ENCODE results near the gene NUP62.

Gene NUP62

GRCh38 chr19:49912965-49913685, 16.2 kb downstream of the NUP62 start:
- Histone ChIP-seq H3K9me3 (ENCODE audit: control insufficient read depth, insufficient read depth, low read length) (no peaks in the 10 kb centered on the region), H3K36me3 (ENCODE audit: control insufficient read depth, insufficient read depth, low read length) (peaks cover 89% of the 10 kb centered on the region), H3K27ac (ENCODE audit: low read depth, low read length) (no peak overlapping the region), H3K4me1 (ENCODE audit: control insufficient read depth, insufficient read depth, low read length) (no peaks in the 10 kb centered on the region), H3K4me3 (ENCODE audit: low read depth, low read length) (no peak overlapping the region), H3K9ac (ENCODE audit: low read depth, low read length) (no peak overlapping the region), H3K27me3 (ENCODE audit: control insufficient read depth, insufficient read depth, low read length) (no peaks in the 10 kb centered on the region)

DNA sequence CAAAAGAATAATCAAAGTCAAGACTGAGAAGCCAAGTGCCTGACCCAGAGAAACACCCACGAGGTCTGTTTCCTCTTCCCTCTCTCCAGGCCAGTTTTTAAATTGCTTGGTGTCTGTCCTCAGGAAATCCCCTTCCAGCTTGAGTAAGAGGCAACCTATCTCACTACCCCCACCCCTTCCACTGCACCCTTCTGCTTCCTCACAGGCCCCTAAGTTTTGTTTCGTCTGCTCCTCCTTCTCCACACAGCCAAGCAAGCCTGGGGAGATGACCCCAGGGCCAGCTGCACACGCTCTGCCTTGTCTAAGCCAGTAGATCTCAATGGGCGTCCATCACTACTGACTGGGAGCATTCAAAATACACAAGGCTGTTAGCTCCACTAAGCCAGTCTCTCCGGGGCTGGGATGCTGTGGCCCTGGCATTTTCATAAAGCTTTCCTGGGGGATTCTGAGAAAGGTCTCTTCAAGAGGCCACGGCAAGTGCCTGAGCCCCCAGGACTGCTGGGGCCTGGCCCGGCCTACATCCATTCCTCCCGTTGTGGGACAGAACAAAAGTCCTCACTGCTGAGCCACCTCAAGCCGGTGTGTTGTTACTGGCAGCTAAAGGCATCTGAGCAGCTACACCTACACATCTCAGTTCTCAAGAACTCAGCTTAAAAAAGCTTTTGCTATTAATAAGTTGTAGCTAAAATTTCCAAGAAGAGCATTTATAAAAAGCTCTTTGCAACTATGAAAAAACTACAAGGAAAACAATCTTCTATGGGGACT, 17.7 kb downstream of the NUP62 start:
- no peak overlapping the region for H3K27ac ChIP-seq (ENCODE audit: low read depth, low read length)
- H3K36me3 ChIP-seq (ENCODE audit: control insufficient read depth, insufficient read depth, low read length): peaks cover 88% of the 10 kb centered on the region
- H3K9ac ChIP-seq (ENCODE audit: low read depth, low read length): no peak overlapping the region
- H3K4me3 ChIP-seq (ENCODE audit: low read depth, low read length): no peak overlapping the region
- H3K27me3 ChIP-seq (ENCODE audit: control insufficient read depth, insufficient read depth, low read length): no peaks in the 10 kb centered on the region
- H3K4me1 ChIP-seq (ENCODE audit: control insufficient read depth, insufficient read depth, low read length): peaks cover 7% of the 10 kb centered on the region; the same call in 1 of the 2 replicates
- H3K9me3 ChIP-seq (ENCODE audit: control insufficient read depth, insufficient read depth, low read length): no peaks in the 10 kb centered on the region

GRCh38 chr19:49910179-49910578, 19.1 kb downstream of the NUP62 start:
- no peak overlapping the region for H3K27ac ChIP-seq (ENCODE audit: low read depth, low read length)
- H3K36me3 ChIP-seq (ENCODE audit: control insufficient read depth, insufficient read depth, low read length): peaks cover 79% of the 10 kb centered on the region
- no peaks in the 10 kb centered on the region for H3K9me3 ChIP-seq (ENCODE audit: control insufficient read depth, insufficient read depth, low read length)
- H3K27me3 ChIP-seq (ENCODE audit: control insufficient read depth, insufficient read depth, low read length): no peaks in the 10 kb centered on the region
- no peak overlapping the region for H3K9ac ChIP-seq (ENCODE audit: low read depth, low read length)
- H3K4me1 ChIP-seq (ENCODE audit: control insufficient read depth, insufficient read depth, low read length): peaks cover 7% of the 10 kb centered on the region; the same call in 1 of the 2 replicates
- no peak overlapping the region for H3K4me3 ChIP-seq (ENCODE audit: low read depth, low read length)

DNA sequence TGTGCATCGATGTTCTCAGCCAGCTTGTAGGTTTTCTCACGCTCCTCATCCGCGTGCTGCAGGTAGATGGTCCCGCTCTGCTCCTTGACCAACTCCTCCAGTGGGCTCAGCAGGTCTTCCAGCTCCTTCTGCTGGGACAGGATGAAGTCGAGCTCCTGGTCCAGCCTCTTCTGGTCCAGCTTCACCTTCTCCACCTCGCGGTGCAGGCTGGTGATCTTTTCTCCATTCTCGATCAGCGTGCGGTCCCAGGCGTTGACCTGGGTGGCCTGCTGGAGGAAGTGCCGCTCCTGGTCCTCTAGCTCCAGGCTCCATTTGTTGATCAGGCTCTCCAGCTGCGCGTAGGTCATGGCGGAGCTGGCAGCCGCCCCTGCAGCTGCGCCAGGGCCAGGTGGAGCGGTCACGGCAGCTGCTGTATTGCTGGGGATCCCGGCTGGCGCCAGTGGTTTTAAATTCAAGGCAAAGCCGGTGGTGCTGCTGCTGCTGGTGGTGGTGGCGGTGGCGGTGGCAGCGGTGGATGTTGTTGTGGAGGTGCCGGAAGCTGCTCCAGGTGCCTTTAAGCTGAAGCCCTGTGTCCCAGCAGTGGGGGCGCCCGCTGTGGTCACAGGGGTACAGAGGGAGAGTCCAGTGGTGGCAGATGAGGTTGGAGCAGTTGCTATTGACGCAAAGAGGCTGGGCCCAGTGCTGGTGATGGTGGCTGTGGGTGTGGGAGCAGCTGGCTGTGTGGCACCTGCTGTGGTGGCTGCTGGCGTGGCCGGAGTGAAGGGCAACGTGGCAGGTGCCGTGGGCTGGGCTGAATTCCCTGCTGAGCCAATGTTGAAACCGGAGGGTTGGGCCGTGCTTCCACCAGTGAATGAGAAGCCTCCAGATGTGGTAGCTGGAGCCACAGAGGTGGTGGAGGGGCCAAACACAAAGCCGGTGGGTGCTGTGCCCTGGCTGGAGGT, 20.6 kb downstream of the NUP62 start:
- Histone ChIP-seq H3K9me3 (ENCODE audit: control insufficient read depth, insufficient read depth, low read length) (no peaks in the 10 kb centered on the region), H3K36me3 (ENCODE audit: control insufficient read depth, insufficient read depth, low read length) (peaks cover 67% of the 10 kb centered on the region), H3K27ac (ENCODE audit: low read depth, low read length) (no peak overlapping the region), H3K27me3 (ENCODE audit: control insufficient read depth, insufficient read depth, low read length) (no peaks in the 10 kb centered on the region), H3K4me1 (ENCODE audit: control insufficient read depth, insufficient read depth, low read length) (peaks cover 7% of the 10 kb centered on the region; the same call in 1 of the 2 replicates), H3K9ac (ENCODE audit: low read depth, low read length) (no peak overlapping the region), H3K4me3 (ENCODE audit: low read depth, low read length) (no peak overlapping the region)

GRCh38 chr19:49907745-49908446, 21.4 kb downstream of the NUP62 start:
- Histone ChIP-seq H3K4me3 (ENCODE audit: low read depth, low read length) (no peak overlapping the region), H3K36me3 (ENCODE audit: control insufficient read depth, insufficient read depth, low read length) (peaks cover 59% of the 10 kb centered on the region), H3K9me3 (ENCODE audit: control insufficient read depth, insufficient read depth, low read length) (no peaks in the 10 kb centered on the region), H3K4me1 (ENCODE audit: control insufficient read depth, insufficient read depth, low read length) (peaks cover 7% of the 10 kb centered on the region; the same call in 1 of the 2 replicates), H3K27ac (ENCODE audit: low read depth, low read length) (no peak overlapping the region), H3K27me3 (ENCODE audit: control insufficient read depth, insufficient read depth, low read length) (no peaks in the 10 kb centered on the region), H3K9ac (ENCODE audit: low read depth, low read length) (no peak overlapping the region)

- Histone ChIP-seq H3K9me3 (ENCODE audit: control insufficient read depth, insufficient read depth, low read length) (no peaks in the 10 kb centered on the region), H3K27ac (ENCODE audit: low read depth, low read length) (no peak overlapping the region), H3K9ac (ENCODE audit: low read depth, low read length) (no peak overlapping the region), H3K36me3 (ENCODE audit: control insufficient read depth, insufficient read depth, low read length) (peaks cover 52% of the 10 kb centered on the region), H3K27me3 (ENCODE audit: control insufficient read depth, insufficient read depth, low read length) (no peaks in the 10 kb centered on the region), H3K4me1 (ENCODE audit: control insufficient read depth, insufficient read depth, low read length) (peaks cover 7% of the 10 kb centered on the region; the same call in 1 of the 2 replicates), H3K4me3 (ENCODE audit: low read depth, low read length) (no peak overlapping the region)
Observed at GRCh38 chr19:49906879-49907564, 22.3 kb downstream of the NUP62 start.

DNA sequence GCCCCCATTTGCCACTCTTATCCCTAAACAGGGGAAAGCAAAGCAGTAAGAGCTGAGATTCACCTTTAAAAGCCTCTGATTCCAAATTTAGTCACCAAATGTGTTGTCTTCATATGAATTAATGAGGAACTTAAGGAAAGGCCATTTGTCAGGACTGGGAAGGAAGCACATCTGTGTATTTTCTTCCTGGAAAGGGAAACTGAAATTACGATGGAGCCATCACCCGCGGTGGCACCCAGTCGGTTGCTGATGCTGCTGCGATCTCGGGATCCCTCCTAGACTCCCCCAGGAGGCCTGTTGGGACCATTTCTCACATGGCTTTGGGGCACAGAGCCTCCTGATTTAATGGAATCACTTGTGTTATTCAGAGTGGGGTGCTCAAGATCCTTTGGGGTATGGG, 25.2 kb downstream of the NUP62 start:
- no peak overlapping the region for H3K4me3 ChIP-seq (ENCODE audit: low read depth, low read length)
- H3K9me3 ChIP-seq (ENCODE audit: control insufficient read depth, insufficient read depth, low read length): no peaks in the 10 kb centered on the region
- H3K27ac ChIP-seq (ENCODE audit: low read depth, low read length): no peak overlapping the region
- peaks cover 25% of the 10 kb centered on the region for H3K36me3 ChIP-seq (ENCODE audit: control insufficient read depth, insufficient read depth, low read length)
- no peaks in the 10 kb centered on the region for H3K27me3 ChIP-seq (ENCODE audit: control insufficient read depth, insufficient read depth, low read length)
- H3K4me1 ChIP-seq (ENCODE audit: control insufficient read depth, insufficient read depth, low read length): peaks cover 7% of the 10 kb centered on the region; the same call in 1 of the 2 replicates
- no peak overlapping the region for H3K9ac ChIP-seq (ENCODE audit: low read depth, low read length)

DNA sequence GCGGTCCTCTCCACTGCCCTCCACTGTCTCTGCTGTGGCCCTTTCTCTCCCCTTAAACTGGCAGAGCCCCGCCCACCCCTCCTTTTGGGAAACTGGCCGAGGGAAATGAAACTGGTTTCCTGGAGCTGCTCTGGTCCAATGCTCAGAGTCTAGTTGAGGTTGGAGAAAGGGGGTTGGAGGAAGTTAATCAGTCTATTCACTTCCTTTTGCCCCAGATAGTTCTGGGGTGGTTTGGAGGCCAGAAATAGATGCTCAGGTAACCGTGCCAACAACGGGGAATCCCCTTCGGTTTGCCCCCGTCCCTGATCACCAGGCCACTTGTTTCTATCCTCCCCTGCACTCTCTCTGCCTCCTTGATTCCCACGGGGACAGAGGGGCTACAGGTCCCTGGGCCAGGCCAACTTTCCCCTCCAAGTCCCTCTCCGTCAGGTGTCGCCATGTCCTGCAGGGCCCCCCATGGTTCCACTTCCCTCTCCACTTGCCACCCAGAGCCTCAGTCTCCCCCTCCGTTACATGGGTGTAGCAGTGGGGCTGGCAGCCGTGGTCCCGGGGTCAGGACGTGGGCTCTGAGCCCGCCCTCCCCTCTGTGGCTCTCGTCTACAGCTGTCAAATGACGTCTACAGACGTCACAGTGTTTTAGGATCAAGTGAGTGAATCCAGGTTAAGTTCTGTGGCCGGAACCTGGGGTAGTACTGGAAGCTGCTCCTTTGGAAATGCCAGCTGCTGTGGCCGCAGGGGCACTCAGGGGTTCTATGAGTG, 32.3 kb downstream of the NUP62 start, which contains the start of gene IL4I1:
IL4I1 (minus strand) TSS at position 25 of the 759 bp plus-strand sequence. CDS start 727 bp downstream, outside the sequence.
- no peaks in the 10 kb centered on the region for H3K36me3 ChIP-seq (ENCODE audit: control insufficient read depth, insufficient read depth, low read length)
- no peak within 1 kb of the TSS for H3K9ac ChIP-seq (ENCODE audit: low read depth, low read length)
- H3K9me3 ChIP-seq (ENCODE audit: control insufficient read depth, insufficient read depth, low read length): no peaks in the 10 kb centered on the region
- no peak within 1 kb of the TSS for H3K4me3 ChIP-seq (ENCODE audit: low read depth, low read length)
- H3K27ac ChIP-seq (ENCODE audit: low read depth, low read length): no peak within 1 kb of the TSS
- H3K4me1 ChIP-seq (ENCODE audit: control insufficient read depth, insufficient read depth, low read length): no peaks in the 10 kb centered on the region
- no peaks in the 10 kb centered on the region for H3K27me3 ChIP-seq (ENCODE audit: control insufficient read depth, insufficient read depth, low read length)

DNA sequence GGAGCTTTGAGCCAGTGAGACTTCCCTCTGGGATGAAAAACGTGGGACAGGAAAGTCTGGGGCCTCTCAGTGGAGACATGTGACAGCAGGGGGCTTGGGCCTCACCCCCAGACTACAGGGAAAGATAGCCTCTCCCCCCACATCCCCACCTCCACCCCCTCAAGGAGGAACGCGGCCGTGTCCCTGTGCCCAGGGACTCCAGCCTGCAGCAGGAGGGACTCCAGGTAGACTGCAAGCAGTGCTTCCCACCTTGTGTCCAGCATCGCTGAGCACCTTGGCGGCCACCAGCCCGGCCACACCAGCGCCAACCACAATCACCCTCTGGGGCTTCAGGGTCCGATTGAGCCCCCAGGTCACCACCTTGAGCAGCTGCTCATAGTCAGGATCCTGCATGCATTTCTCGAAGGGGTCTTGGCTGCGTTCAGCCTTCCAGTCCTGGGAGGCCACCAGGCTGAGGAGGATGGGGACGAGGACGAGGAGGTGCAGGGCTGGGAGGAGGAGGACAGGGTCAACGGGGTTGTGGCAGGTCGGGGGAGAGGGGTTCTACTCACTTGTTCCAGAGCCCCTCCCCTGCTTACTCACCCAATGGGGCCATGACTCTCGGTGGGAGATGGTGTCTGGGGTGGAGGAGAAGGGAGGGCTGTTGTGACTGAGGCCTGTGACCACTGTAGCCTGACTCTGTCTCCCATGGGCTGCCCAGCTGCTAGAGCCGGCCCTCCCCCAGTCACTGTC, 33.6 kb downstream of the NUP62 start:
- no peaks in the 10 kb centered on the region for H3K27me3 ChIP-seq (ENCODE audit: control insufficient read depth, insufficient read depth, low read length)
- H3K9ac ChIP-seq (ENCODE audit: low read depth, low read length): no peak overlapping the region
- H3K27ac ChIP-seq (ENCODE audit: low read depth, low read length): no peak overlapping the region
- peaks cover 6% of the 10 kb centered on the region; the same call in 1 of the 2 replicates for H3K4me1 ChIP-seq (ENCODE audit: control insufficient read depth, insufficient read depth, low read length)
- no peaks in the 10 kb centered on the region for H3K36me3 ChIP-seq (ENCODE audit: control insufficient read depth, insufficient read depth, low read length)
- no peak overlapping the region for H3K4me3 ChIP-seq (ENCODE audit: low read depth, low read length)
- no peaks in the 10 kb centered on the region for H3K9me3 ChIP-seq (ENCODE audit: control insufficient read depth, insufficient read depth, low read length)

Measured in HUES48 (cell line).